H1 (cell line): ENCODE measurements around the gene MGAT4B. TPM values are rescaled to one million over a fixed set of nuclear protein-coding genes. Genes with fewer than 3 reads are reported as not detected.

ENCODE experiments used
- HDAC6 ChIP-seq: IDR thresholded peaks from one replicate; pipeline ENCODE4 v1.7.1; 2012; ENCODE audit warnings: low read depth, mild to moderate bottlenecking, inconsistent platforms, low read length, moderate library complexity
- SP1 ChIP-seq: IDR thresholded peaks from 2 replicates; pipeline ENCODE4 v1.6.1; 2011; ENCODE audit warnings: low read depth, low read length
- SP2 ChIP-seq: IDR thresholded peaks from 2 replicates; pipeline ENCODE4 v1.6.1; 2012; ENCODE audit warnings: mild to moderate bottlenecking, low read length, inconsistent platforms
- YY1 ChIP-seq: IDR thresholded peaks from 2 replicates; pipeline ENCODE4 v1.6.1; 2011; ENCODE audit warnings: low read depth, mild to moderate bottlenecking, low read length
- polyA plus RNA-seq, 7 experiments: library from polyadenylated mRNA; depleted of rRNA in 3 of 7; stranded (reverse) in 5 of 7; unstranded in 2 of 7; fragments of >200 nt in 5 of 7; fragments of 200-250 nt in 2 of 7; gene quantifications; 1 replicate in 5 of 7; 2 replicates in 1 of 7; 4 replicates in 1 of 7; pipeline versions ENCODE4 v1.2.1 to v1.2.3, GENCODE V29; 2011 to 2013; ENCODE audit warnings: missing spikeins in 2 of 7, mixed read lengths in 2 of 7
- total RNA-seq: library from RNA; stranded (reverse); fragmentation: NEBNext Ultra II Directional; extraction: Animal tissue kit (Norgen Biotek cat#: 25700); gene quantifications from 2 replicates; pipeline ENCODE4 v1.2.1, GENCODE V29; 2021

Gene MGAT4B
- total and polyA plus RNA-seq, 2 of the 8 experiments (the other 6 are each of a cell fraction or from before 2014, with no cell fraction given) = 116 to 128 TPM

DNA sequence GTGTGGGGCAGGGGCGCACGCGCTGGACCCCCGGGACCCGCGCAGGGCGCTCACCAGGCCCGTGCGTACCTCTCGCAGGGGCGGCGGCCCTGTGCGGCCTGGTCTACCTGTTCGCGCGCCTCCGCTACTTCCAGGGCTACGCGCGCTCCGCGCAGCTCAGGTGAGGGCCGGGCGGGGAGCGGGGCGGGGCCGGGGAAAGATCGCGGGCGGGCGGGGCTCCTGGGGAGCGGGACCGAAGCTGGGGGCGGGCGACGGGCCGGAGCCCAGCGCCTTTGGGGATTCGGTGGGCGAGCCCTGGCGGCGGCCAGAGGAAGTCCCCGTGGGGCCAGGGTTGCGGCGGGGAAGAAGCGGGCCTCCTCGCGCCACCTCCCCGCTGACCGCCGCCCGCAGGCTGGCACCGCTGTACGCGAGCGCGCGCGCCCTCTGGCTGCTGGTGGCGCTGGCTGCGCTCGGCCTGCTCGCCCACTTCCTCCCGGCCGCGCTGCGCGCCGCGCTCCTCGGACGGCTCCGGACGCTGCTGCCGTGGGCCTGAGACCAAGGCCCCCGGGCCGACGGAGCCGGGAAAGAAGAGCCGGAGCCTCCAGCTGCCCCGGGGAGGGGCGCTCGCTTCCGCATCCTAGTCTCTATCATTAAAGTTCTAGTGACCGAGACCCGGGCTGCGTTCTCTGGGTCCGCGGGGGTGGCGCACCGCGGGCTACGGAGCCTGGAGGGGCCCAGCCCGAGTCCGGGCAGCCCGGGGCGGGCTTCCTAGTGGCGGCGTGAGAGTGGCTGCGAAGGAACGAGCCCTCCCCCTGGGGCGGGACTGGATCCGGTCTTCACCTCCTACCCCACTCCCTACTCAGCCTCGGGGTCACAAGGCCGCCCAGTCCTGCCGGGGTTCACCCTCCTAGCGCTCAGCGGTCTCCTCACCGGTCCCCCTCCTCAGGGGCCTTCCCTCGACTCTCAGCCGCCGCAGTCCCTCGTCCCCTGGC lies 10.5 kb downstream of the MGAT4B start (continued):
- no peak for TF ChIP-seq YY1
- no peak for TF ChIP-seq SP2
- TF ChIP-seq SP1 = no peak
- TF ChIP-seq HDAC6 = no peak
